ENCODE measurements around the gene STMN1.

- TF ChIP-seq EZH2 (IDR thresholded peaks at IDR 0.05; ENCODE audit: borderline replicate concordance, low read depth, low read length) (no peak), IRF2 (CRISPR knock-in tag; IDR thresholded peaks at IDR 0.05) (no peak), BRCA1 (IDR thresholded peaks at IDR 0.05) (no peak), BRCA1 (CRISPR knock-in tag; IDR thresholded peaks at IDR 0.05) (no peak), CHD7 (IDR thresholded peaks at IDR 0.05; ENCODE audit: low read depth, low read length) (no peak), MYBL2 (IDR thresholded peaks at IDR 0.05; ENCODE audit: low read depth) (no peak), MYBL2 (CRISPR knock-in tag; IDR thresholded peaks at IDR 0.05; ENCODE audit: borderline replicate concordance) (no peak), FOXM1 (IDR thresholded peaks at IDR 0.05; ENCODE audit: low read depth) (no peak), FOXM1 (CRISPR knock-in tag; IDR thresholded peaks at IDR 0.05; ENCODE audit: low read depth) (no peak), PHB2 (IDR thresholded peaks at IDR 0.05; ENCODE audit: low read depth) (no peak), YY1 (IDR thresholded peaks at IDR 0.05; ENCODE audit: borderline replicate concordance in 1 of 3, control insufficient read depth in 1 of 3, extremely low read depth in 1 of 3, insufficient read depth in 3 of 3, insufficient read length in 1 of 3, insufficient replicate concordance in 2 of 3, low read depth in 1 of 3, low read length in 2 of 3) (no peak), NCOA6 (IDR thresholded peaks at IDR 0.05) (no peak), MIER1 (IDR thresholded peaks at IDR 0.05; ENCODE audit: low read depth) (no peak)
- TF ChIP-seq, protein P1, sequence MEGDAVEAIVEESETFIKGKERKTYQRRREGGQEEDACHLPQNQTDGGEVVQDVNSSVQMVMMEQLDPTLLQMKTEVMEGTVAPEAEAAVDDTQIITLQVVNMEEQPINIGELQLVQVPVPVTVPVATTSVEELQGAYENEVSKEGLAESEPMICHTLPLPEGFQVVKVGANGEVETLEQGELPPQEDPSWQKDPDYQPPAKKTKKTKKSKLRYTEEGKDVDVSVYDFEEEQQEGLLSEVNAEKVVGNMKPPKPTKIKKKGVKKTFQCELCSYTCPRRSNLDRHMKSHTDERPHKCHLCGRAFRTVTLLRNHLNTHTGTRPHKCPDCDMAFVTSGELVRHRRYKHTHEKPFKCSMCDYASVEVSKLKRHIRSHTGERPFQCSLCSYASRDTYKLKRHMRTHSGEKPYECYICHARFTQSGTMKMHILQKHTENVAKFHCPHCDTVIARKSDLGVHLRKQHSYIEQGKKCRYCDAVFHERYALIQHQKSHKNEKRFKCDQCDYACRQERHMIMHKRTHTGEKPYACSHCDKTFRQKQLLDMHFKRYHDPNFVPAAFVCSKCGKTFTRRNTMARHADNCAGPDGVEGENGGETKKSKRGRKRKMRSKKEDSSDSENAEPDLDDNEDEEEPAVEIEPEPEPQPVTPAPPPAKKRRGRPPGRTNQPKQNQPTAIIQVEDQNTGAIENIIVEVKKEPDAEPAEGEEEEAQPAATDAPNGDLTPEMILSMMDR (IDR thresholded peaks at IDR 0.05 in 2 of 3, conservative IDR thresholded peaks at IDR 0.05 in 1 of 3; ENCODE audit: insufficient read depth in 2 of 3, low read depth in 1 of 3, low read length in 3 of 3) = no peak
- TF ChIP-seq, protein P2, sequence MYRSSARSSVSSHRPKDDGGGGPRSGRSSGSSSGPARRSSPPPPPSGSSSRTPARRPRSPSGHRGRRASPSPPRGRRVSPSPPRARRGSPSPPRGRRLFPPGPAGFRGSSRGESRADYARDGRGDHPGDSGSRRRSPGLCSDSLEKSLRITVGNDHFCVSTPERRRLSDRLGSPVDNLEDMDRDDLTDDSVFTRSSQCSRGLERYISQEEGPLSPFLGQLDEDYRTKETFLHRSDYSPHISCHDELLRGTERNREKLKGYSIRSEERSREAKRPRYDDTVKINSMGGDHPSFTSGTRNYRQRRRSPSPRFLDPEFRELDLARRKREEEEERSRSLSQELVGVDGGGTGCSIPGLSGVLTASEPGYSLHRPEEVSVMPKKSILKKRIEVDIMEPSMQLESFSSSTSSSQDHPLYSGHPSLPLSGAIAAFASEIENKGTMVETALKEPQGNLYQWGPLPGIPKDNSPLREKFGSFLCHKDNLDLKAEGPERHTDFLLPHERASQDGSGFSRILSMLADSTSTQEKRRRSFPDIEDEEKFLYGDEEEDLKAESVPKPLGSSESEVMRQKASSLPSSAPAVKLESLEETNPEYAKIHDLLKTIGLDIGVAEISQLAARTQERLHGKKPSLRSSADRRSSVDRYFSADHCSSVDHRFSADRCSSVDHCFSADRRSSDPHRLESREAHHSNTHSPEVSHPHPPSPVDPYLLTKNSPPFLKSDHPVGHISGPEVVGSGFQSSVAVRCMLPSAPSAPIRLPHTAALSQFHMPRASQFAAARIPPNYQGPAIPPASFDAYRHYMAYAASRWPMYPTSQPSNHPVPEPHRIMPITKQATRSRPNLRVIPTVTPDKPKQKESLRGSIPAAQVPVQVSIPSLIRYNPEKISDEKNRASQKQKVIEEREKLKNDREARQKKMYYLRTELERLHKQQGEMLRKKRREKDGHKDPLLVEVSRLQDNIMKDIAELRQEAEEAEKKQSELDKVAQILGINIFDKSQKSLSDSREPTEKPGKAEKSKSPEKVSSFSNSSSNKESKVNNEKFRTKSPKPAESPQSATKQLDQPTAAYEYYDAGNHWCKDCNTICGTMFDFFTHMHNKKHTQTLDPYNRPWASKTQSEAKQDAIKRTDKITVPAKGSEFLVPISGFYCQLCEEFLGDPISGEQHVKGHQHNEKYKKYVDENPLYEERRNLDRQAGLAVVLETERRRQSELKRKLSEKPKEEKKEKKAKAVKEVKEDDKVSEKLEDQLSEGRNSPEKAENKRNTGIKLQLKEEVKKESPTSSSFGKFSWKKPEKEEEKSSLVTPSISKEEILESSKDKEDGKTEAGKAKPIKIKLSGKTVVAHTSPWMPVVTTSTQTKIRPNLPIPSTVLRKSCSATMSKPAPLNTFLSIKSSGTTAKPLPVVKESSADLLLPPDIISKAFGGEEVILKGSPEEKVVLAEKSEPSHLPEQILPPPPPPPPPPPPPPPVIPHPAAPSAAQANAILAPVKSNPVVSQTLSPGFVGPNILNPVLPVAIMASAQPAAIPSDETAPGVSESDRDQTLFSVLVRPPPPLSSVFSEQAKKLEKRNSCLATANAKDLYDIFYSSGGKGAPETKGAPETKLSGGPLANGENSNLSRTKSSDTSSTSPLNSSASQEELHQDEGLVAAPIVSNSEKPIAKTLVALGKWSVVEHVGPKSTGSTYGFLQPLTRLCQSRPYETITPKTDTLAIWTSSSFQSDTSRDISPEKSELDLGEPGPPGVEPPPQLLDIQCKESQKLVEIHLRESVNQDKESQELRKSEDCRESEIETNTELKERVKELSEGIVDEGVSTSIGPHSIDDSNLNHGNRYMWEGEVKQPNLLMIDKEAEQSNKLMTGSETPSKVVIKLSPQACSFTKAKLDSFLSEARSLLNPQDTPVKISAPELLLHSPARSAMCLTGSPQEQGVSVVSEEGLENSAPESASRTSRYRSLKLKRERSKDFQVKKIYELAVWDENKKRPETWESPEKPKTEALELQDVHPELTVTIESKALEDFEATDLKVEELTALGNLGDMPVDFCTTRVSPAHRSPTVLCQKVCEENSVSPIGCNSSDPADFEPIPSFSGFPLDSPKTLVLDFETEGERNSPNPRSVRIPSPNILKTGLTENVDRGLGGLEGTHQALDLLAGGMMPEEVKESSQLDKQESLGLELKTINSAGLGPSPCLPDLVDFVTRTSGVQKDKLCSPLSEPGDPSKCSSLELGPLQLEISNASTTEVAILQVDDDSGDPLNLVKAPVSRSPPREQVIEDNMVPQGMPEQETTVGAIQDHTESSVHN (IDR thresholded peaks at IDR 0.05; ENCODE audit: borderline replicate concordance in 1 of 2, low read depth in 1 of 2) = no peak
Measured at GRCh38 chr1:25877155-25877554, 29.1 kb downstream of the STMN1 start.
